ENCODE results near the gene ZNF234. TPM values are rescaled to one million over a fixed set of nuclear protein-coding genes. Genes with fewer than 3 reads are reported as not detected.
A peak's percentile ranks its signal among the peaks of the same experiment; 100 is the strongest.
"Not testable (repeated sequence)": the region's sequence is repeated elsewhere in the genome, so short reads cannot be mapped to it uniquely, and the experiment has no call there.

ZNF234 gene
- total RNA-seq, 1 experiment from 2014 or later = 7.1 TPM

- Histone ChIP-seq H3K4me3 (no peak overlapping the region), H3K27me3 (replicated peaks) (no peaks in the 10 kb centered on the region), H3K9me3 (replicated peaks) (peaks cover 4% of the 10 kb centered on the region), H3K4me1 (replicated peaks) (no peaks in the 10 kb centered on the region), H3K36me3 (no peaks in the 10 kb centered on the region), H3K27ac (no peak overlapping the region)
- no peak for DNase-seq (ENCODE audit: low read depth in 1 of 2, low spot score in 2 of 2)
Measured at GRCh38 chr19:44202974-44203373, 61.6 kb downstream of the ZNF234 start.

GRCh38 chr19:44203877-44204276 lies 62.5 kb downstream of the ZNF234 start:
- not testable (repeated sequence) for H3K36me3 ChIP-seq; H3K4me1 ChIP-seq (replicated peaks); H3K4me3 ChIP-seq; DNase-seq (ENCODE audit: low read depth in 1 of 2, low spot score in 2 of 2); H3K27me3 ChIP-seq (replicated peaks); H3K9me3 ChIP-seq (replicated peaks); H3K27ac ChIP-seq

- H3K4me1 ChIP-seq (replicated peaks) = no peaks in the 10 kb centered on the region
- no peak overlapping the region for H3K27ac ChIP-seq
- H3K27me3 ChIP-seq (replicated peaks) = no peaks in the 10 kb centered on the region
- no peak for DNase-seq (ENCODE audit: low read depth in 1 of 2, low spot score in 2 of 2)
- no peak overlapping the region for H3K4me3 ChIP-seq
- H3K36me3 ChIP-seq = 0 out of 2 replicates have a peak, but pooled peaks cover 2% of the 10 kb centered on the region
- H3K9me3 ChIP-seq (replicated peaks) = peaks cover 4% of the 10 kb centered on the region
Measured at GRCh38 chr19:44204772-44205171, 63.4 kb downstream of the ZNF234 start.

GRCh38 chr19:44207126-44207803 lies 65.9 kb downstream of the ZNF234 start:
- no peaks in the 10 kb centered on the region for H3K27me3 ChIP-seq (replicated peaks)
- peaks cover 4% of the 10 kb centered on the region for H3K9me3 ChIP-seq (replicated peaks)
- no peaks in the 10 kb centered on the region for H3K4me1 ChIP-seq (replicated peaks)
- H3K4me3 ChIP-seq = peak overlapping the region; percentile 59
- 0 out of 2 replicates have a peak, but pooled peaks cover 2% of the 10 kb centered on the region for H3K36me3 ChIP-seq
- peak overlapping the region; percentile 54 for H3K27ac ChIP-seq
- DNase-seq (ENCODE audit: low read depth in 1 of 2, low spot score in 2 of 2) = peak; percentile 91 to 94

Other genes with a start within 250 kb of the ZNF234 start
- gene ZNF45, start 206.3 kb upstream of the ZNF234 start, total RNA-seq (2014; rRNA removed; shearing (Covaris generic)) = 13.7 and 21.1 TPM in 2 replicates
- 2.0 and 5.4 TPM in 2 replicates for gene ZNF221, start 190.3 kb upstream of the ZNF234 start, total RNA-seq (2014; rRNA removed; shearing (Covaris generic))
- gene ZNF155, start 157.4 kb upstream of the ZNF234 start, total RNA-seq (2014; rRNA removed; shearing (Covaris generic)) = 6.1 and 11.2 TPM in 2 replicates
- 4.3 and 9.7 TPM in 2 replicates for gene ZNF230, start 138.6 kb upstream of the ZNF234 start, total RNA-seq (2014; rRNA removed; shearing (Covaris generic))
- gene ZNF222, start 116.2 kb upstream of the ZNF234 start, total RNA-seq (2014; rRNA removed; shearing (Covaris generic)) = 8.1 and 9.6 TPM in 2 replicates
- 3.9 and 7.5 TPM in 2 replicates for gene ZNF223, start 89.5 kb upstream of the ZNF234 start, total RNA-seq (2014; rRNA removed; shearing (Covaris generic))
- gene ZNF284, start 69.4 kb upstream of the ZNF234 start, total RNA-seq (2014; rRNA removed; shearing (Covaris generic)) = 2.9 and 3.1 TPM in 2 replicates
- 2.4 and 10.8 TPM in 2 replicates for gene ZNF224, start 47.2 kb upstream of the ZNF234 start, total RNA-seq (2014; rRNA removed; shearing (Covaris generic))
- gene ZNF225, start 28.2 kb upstream of the ZNF234 start, total RNA-seq (2014; rRNA removed; shearing (Covaris generic)) = 2.8 and 4.2 TPM in 2 replicates
- gene ZNF226, start 23.5 kb downstream of the ZNF234 start, total RNA-seq (2014; rRNA removed; shearing (Covaris generic)) = 15.4 and 20.5 TPM in 2 replicates
- 5.6 and 15.1 TPM in 2 replicates for gene ZNF227, start 71.0 kb downstream of the ZNF234 start, total RNA-seq (2014; rRNA removed; shearing (Covaris generic))
- gene ZNF233, start 118.3 kb downstream of the ZNF234 start, total RNA-seq (2014; rRNA removed; shearing (Covaris generic)) = 0.50 TPM in 1 of 2 replicates, not detected in the other
- 3.8 and 4.3 TPM in 2 replicates for gene ZNF235, start 163.5 kb downstream of the ZNF234 start, total RNA-seq (2014; rRNA removed; shearing (Covaris generic))
- gene ZNF112, start 215.1 kb downstream of the ZNF234 start, total RNA-seq (2014; rRNA removed; shearing (Covaris generic)) = 4.7 and 7.1 TPM in 2 replicates

Data from SJSA1 (cell line).